ENCODE measurements around the gene FBXL3. TPM values are rescaled to one million over a fixed set of nuclear protein-coding genes. Genes with fewer than 3 reads are reported as not detected.
"Not testable (repeated sequence)": the region's sequence is repeated elsewhere in the genome, so short reads cannot be mapped to it uniquely, and the experiment has no call there.

Gene FBXL3
- total RNA-seq, 1 donor from 2014 or later: 32.6 TPM

DNA sequence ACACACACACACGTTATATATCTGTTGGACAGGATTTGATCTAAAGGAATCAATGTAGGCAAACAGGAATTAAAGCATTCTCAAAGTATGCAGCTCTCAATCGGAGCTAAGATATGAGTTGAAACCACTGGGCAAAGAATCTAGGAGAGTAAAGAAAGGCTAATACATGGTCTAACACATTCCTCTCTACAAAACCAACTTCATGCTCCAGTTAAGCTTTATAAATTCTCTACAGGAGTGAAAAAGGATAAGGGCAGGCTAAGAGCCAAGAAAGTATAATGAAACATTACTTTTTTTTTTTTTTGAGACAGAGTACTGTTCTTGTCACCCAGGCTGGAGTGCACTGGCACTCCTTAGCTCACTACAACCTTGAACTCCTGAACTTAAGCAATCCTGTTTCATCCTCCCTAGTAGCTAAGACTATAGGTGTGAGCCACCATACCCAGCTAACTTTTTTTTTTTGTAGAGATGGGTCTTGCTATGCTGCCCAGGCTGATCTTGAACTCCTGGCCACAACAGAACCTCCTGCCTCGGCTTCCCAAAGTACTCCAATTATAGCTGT is 10.6 kb downstream of the FBXL3 start:
- H3K36me3 Mint-ChIP-seq: peaks cover 39% of the 10 kb centered on the region
- no peak overlapping the region for H3K27ac Mint-ChIP-seq
- TF ChIP-seq, protein P1, sequence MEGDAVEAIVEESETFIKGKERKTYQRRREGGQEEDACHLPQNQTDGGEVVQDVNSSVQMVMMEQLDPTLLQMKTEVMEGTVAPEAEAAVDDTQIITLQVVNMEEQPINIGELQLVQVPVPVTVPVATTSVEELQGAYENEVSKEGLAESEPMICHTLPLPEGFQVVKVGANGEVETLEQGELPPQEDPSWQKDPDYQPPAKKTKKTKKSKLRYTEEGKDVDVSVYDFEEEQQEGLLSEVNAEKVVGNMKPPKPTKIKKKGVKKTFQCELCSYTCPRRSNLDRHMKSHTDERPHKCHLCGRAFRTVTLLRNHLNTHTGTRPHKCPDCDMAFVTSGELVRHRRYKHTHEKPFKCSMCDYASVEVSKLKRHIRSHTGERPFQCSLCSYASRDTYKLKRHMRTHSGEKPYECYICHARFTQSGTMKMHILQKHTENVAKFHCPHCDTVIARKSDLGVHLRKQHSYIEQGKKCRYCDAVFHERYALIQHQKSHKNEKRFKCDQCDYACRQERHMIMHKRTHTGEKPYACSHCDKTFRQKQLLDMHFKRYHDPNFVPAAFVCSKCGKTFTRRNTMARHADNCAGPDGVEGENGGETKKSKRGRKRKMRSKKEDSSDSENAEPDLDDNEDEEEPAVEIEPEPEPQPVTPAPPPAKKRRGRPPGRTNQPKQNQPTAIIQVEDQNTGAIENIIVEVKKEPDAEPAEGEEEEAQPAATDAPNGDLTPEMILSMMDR (IDR thresholded peaks at IDR 0.05; ENCODE audit: unreplicated experiment): no peak
- no peaks in the 10 kb centered on the region for H3K27me3 Mint-ChIP-seq (ENCODE audit: low read depth)
- H3K4me1 Mint-ChIP-seq: peaks cover 3% of the 10 kb centered on the region
- no peak for DNase-seq (ENCODE audit: low spot score in 2 of 2, unreplicated experiment in 2 of 2)
- H3K4me3 Mint-ChIP-seq: no peak overlapping the region
- H3K9me3 Mint-ChIP-seq: no peaks in the 10 kb centered on the region

DNA sequence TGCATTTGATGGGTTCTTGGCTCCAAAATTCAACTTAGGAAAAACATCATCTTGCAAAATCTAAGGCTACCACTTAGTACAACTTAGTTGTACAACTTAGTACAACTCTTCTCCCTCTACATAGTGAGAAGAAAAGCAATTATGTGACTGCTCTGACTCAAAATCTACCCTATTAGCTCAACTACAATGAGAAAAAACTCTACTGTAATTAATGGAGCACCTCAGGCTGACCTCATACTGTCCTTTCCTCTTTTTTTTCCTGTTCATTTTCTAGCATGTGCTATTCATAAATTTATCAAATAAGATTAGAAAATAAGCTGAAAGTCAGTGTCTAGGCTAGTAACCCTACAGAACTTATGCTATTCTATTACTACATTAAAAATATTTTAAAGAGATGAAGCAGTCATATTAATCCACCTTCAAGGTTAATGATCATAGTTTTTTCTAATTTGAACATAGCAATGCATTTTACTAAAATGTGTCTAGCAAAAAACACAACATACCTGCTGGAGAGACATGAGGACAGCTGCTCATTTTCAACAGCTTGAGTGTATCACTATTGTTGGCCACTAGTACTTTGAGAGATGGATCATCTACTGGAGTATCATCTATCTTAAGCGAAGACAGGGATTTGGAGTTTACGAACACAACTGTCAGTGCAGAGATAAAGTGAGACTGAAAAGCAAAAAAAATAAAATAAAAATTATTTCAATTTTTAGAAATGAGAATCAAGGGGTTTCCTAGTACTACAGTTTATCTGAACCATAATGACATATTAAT is 11.9 kb downstream of the FBXL3 start:
- DNase-seq (ENCODE audit: low spot score in 2 of 2, unreplicated experiment in 2 of 2): no peak
- no peaks in the 10 kb centered on the region for H3K4me1 Mint-ChIP-seq
- no peaks in the 10 kb centered on the region for H3K9me3 Mint-ChIP-seq
- no peak overlapping the region for H3K4me3 Mint-ChIP-seq
- TF ChIP-seq, protein P1 (IDR thresholded peaks at IDR 0.05; ENCODE audit: unreplicated experiment): no peak
- H3K27me3 Mint-ChIP-seq (ENCODE audit: low read depth): no peaks in the 10 kb centered on the region
- peaks cover 48% of the 10 kb centered on the region for H3K36me3 Mint-ChIP-seq
- H3K27ac Mint-ChIP-seq: no peak overlapping the region

DNA sequence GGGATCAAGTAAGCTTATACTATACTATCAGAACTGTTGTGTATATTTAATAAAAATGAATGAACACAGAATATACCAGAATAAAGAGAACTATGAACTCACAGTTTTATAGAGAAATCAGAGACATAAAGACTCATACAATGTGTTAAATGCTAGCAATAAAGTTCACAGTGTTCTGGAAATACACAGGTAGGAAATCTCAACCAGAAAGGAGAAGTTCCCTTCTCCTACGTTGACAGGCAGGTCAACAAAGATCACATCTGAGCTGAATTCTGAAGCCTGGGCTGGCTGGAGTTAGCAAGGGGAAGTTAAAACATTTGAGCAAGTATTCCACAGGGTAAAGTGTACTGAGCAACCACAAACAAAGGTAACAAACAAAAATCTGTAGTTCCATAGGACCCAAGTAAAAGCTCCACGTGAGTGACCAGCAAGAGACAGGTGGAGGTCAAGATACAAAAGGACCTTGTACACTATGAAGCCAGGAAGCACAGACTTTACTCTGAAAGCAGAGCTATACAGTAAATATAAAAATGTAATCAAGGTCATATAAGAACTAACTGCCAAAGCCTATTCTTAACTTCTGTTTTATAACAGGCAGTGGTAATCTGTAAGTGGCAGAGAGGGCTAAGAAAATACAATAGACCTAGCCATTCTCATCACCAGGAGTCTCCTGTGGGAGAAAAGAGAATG is 13.0 kb downstream of the FBXL3 start:
- no peak overlapping the region for H3K4me3 Mint-ChIP-seq
- TF ChIP-seq, protein P1 (IDR thresholded peaks at IDR 0.05; ENCODE audit: unreplicated experiment): no peak
- DNase-seq (ENCODE audit: low spot score in 2 of 2, unreplicated experiment in 2 of 2): no peak
- no peak overlapping the region for H3K27ac Mint-ChIP-seq
- peaks cover 57% of the 10 kb centered on the region for H3K36me3 Mint-ChIP-seq
- no peaks in the 10 kb centered on the region for H3K27me3 Mint-ChIP-seq (ENCODE audit: low read depth)
- H3K9me3 Mint-ChIP-seq: no peaks in the 10 kb centered on the region
- no peaks in the 10 kb centered on the region for H3K4me1 Mint-ChIP-seq

DNA sequence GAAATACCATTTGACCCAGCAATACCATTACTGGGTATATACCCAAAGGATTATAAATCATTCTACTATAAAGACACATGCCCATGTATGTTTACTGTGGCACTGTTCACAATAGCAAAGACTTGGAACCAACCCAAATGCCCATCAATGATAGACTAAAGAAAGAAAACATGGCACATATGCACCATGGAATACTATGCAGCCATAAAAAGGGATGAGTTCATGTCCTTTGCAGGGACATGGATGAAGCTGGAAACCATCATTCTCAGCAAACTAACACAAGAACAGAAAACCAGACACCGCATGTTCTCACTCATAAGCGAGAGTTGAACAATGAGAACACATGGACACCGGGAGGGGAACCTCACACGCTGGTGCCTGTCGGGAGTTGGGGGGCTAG is 17.2 kb downstream of the FBXL3 start:
- H3K4me3 Mint-ChIP-seq: not testable (repeated sequence)

DNA sequence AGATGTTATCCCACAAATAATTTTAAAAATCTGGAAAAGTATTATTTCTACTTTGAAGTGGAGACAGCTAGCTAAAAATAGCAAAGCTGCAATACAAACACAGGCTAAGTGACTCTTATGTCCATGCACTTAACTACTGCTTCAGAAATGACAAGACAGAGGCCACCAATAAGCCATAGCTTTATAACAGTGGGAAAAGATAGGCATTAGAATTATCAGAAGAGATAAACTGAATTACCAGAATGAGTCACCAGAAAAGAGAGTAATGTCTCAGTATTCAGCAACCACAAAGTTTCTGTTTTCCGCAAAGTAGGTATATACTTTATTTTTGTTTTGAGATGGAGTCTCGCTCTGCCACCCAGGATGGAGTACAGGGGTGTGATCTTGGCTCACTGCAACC is 17.9 kb downstream of the FBXL3 start:
- no peak overlapping the region for H3K27ac Mint-ChIP-seq
- peaks cover 3% of the 10 kb centered on the region for H3K4me1 Mint-ChIP-seq
- DNase-seq (ENCODE audit: low spot score in 2 of 2, unreplicated experiment in 2 of 2): no peak
- TF ChIP-seq, protein P1 (IDR thresholded peaks at IDR 0.05; ENCODE audit: unreplicated experiment): no peak
- no peaks in the 10 kb centered on the region for H3K9me3 Mint-ChIP-seq
- no peaks in the 10 kb centered on the region for H3K27me3 Mint-ChIP-seq (ENCODE audit: low read depth)
- peaks cover 46% of the 10 kb centered on the region for H3K36me3 Mint-ChIP-seq
- H3K4me3 Mint-ChIP-seq: no peak overlapping the region

More for the DNA sequence above, 17.2 kb downstream of the FBXL3 start:
- DNase-seq (ENCODE audit: low spot score in 2 of 2, unreplicated experiment in 2 of 2); H3K9me3 Mint-ChIP-seq; H3K27ac Mint-ChIP-seq; H3K27me3 Mint-ChIP-seq (ENCODE audit: low read depth); H3K4me1 Mint-ChIP-seq: not testable (repeated sequence)
- peaks cover 52% of the 10 kb centered on the region for H3K36me3 Mint-ChIP-seq

DNA sequence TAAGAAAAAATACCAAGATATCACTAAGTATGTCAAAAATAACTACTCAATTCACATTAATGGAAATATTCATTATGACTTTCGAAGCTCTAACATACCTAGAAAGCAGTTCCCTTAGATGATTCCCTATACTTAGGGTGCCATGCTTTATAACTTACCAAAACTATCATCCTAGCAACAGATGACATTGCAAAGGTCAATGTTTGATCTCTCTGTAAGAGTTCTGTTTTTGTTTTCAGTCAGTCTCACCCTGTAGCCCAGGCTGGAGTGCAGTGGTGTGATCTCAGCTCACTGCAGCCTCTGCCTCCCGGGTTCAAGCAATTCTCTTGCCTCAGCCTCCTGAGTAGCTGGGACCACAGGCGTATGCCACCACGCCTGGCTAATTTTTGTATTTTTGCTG is 18.6 kb downstream of the FBXL3 start:
- H3K27me3 Mint-ChIP-seq (ENCODE audit: low read depth); H3K27ac Mint-ChIP-seq; DNase-seq (ENCODE audit: low spot score in 2 of 2, unreplicated experiment in 2 of 2); H3K4me3 Mint-ChIP-seq; H3K9me3 Mint-ChIP-seq; H3K4me1 Mint-ChIP-seq: not testable (repeated sequence)
- peaks cover 42% of the 10 kb centered on the region for H3K36me3 Mint-ChIP-seq
